Upper lobe of right lung (tissue), 1 donor: ENCODE data around the gene HCST. TPM values are rescaled to one million over a fixed set of nuclear protein-coding genes. Genes with fewer than 3 reads are reported as not detected.

Experiments
- ATAC-seq: fragments of 200-7000 bp; cut with Tn5 transposase; one replicate; pipeline ENCODE4 v1.9.1; 2020; ENCODE audit warnings: mild to moderate bottlenecking, moderate library complexity
- DNase-seq: peaks from one replicate; pipeline ENCODE4 v3.0.0-alpha.2; 2020
- H3K27ac ChIP-seq: fragments of 200-600 bp; one replicate; pipeline ENCODE4 v1.8.0; 2022
- H3K27me3 ChIP-seq: fragments of 200-600 bp; one replicate; pipeline ENCODE4 v1.8.0; 2022; ENCODE audit warnings: mild to moderate bottlenecking
- H3K36me3 ChIP-seq: fragments of 200-600 bp; one replicate; pipeline ENCODE4 v1.8.0; 2022
- H3K4me1 ChIP-seq: fragments of 200-600 bp; one replicate; pipeline ENCODE4 v1.8.0; 2022
- H3K4me3 ChIP-seq: fragments of 200-600 bp; one replicate; pipeline ENCODE4 v1.8.0; 2022; ENCODE audit warnings: mild to moderate bottlenecking
- H3K9me3 ChIP-seq: fragments of 200-600 bp; one replicate; pipeline ENCODE4 v1.8.0; 2022
- intact Hi-C: fragments of 100-400 bp; cut with DNase I; formaldehyde crosslinking; loops from one replicate; pipeline ENCODE4 v1.11.0; 2022
- long read RNA-seq: library from polyadenylated mRNA; unstranded; transcript quantifications from one replicate; pipeline ENCODE4 v2.0.0, GENCODE V29; 2021
- total RNA-seq: library from RNA; stranded (reverse); fragmentation: NEBNext Ultra II Directional; extraction: Animal tissue kit (Norgen Biotek cat#: 25700); gene quantifications from one replicate; pipeline ENCODE4 v1.2.1, GENCODE V29; 2021
- TF ChIP-seq, protein P1 (sequence below): fragments of 200-600 bp; IDR thresholded peaks from one replicate; pipeline ENCODE4 v1.8.0; 2022; ENCODE audit warnings: antibody characterized with exemption
- donor health status: DM: no; HTN: yes; CAD: no; lungs with severe emphysema.

Gene HCST
- total RNA-seq = 44.0 TPM
- long read RNA-seq, partial matches to known transcripts = 0 of 9 reads
- long read RNA-seq, other reads (novel, unspliced or antisense) = 1 of 9 reads

DNA sequence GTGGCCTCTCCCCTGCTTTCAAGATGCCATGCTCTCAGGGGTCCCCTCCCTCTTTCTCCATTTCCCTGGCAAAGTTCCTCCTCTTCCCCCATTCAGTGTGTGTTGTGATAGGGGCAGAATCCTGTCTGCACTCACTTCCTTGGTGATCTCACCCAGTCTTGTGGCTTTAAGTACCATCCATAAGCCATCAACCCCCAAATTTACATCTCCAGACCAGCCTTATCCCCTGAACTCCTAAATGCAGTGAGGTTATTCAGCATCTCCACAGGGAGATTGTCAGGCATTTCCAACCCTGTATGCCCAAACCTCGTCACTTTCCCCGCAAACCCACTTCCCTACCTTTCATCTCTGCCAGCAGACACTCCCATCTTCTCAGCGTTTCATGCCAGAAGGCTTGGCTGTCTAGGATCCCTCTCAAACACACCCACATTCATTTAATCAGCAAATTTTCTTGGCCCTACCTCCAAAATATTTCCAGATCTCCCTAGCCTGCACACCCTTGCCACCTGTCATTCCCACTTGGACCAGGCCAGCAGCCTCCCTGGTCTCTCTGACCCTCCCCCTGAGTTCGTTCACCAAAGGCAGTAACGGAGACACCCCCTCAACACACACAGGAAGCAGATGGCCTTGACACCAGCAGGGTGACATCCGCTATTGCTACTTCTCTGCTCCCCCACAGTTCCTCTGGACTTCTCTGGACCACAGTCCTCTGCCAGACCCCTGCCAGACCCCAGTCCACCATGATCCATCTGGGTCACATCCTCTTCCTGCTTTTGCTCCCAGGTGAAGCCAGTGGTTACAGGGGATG lies at the start of gene HCST:
TSS of gene HCST (plus strand) at position 676 of the 808 bp plus-strand sequence. CDS start at position 741, 65 bp downstream.
- Histone ChIP-seq H3K4me1 (peaks cover 33% of the 10 kb centered on the region), H3K27me3 (no peaks in the 10 kb centered on the region), H3K36me3 (peaks cover 5% of the 10 kb centered on the region), H3K9me3 (no peaks in the 10 kb centered on the region), H3K27ac (peak within 1 kb of the TSS; percentile 67), H3K4me3 (peak within 1 kb of the TSS; percentile 84)
- intact Hi-C loops = no loop called here
- TF ChIP-seq, protein P1, sequence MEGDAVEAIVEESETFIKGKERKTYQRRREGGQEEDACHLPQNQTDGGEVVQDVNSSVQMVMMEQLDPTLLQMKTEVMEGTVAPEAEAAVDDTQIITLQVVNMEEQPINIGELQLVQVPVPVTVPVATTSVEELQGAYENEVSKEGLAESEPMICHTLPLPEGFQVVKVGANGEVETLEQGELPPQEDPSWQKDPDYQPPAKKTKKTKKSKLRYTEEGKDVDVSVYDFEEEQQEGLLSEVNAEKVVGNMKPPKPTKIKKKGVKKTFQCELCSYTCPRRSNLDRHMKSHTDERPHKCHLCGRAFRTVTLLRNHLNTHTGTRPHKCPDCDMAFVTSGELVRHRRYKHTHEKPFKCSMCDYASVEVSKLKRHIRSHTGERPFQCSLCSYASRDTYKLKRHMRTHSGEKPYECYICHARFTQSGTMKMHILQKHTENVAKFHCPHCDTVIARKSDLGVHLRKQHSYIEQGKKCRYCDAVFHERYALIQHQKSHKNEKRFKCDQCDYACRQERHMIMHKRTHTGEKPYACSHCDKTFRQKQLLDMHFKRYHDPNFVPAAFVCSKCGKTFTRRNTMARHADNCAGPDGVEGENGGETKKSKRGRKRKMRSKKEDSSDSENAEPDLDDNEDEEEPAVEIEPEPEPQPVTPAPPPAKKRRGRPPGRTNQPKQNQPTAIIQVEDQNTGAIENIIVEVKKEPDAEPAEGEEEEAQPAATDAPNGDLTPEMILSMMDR = no peak
- no peak for DNase-seq
- no peak for ATAC-seq

DNA sequence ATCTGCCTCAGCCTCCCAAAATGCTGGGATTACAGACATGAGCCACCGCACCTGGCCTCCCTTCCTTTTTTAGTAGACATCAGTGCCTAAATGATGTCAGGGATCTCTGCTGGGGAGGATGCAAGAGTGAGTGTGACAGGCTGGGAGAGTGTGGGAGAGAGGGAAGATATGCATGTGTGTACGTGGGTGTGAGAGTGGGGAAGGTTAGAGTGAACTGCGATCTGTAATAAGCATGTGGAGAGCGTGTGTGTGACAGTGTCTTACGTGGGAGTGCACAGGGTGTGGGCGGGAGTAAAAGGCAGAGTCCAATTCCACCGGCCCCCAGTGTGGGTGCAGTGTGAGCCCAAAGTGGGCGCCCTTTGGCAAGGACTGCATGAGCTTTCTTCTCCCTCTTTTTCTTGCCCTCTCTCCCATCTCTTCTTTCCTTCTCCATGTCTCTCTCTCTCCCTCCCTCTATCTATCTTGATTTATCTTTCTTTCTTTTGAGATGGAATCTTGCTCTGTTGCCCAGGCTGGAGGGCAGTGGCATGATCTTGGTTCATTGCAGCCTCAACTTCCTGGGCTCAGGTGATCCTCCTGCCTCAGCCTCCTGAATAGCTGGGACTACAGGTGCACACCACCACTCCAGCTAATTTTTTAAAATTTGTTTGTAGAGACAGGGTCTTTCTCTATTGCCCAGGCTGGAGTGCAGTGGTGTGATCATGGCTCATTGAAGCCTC lies 49.1 kb upstream of the HCST start:
- Histone ChIP-seq H3K4me3 (no peak overlapping the region), H3K9me3 (no peaks in the 10 kb centered on the region), H3K36me3 (no peaks in the 10 kb centered on the region), H3K4me1 (peaks cover 11% of the 10 kb centered on the region), H3K27ac (no peak overlapping the region), H3K27me3 (peaks cover 88% of the 10 kb centered on the region)
- intact Hi-C loops = no loop called here
- no peak for ATAC-seq
- no peak for DNase-seq
- TF ChIP-seq, protein P1 = no peak

DNA sequence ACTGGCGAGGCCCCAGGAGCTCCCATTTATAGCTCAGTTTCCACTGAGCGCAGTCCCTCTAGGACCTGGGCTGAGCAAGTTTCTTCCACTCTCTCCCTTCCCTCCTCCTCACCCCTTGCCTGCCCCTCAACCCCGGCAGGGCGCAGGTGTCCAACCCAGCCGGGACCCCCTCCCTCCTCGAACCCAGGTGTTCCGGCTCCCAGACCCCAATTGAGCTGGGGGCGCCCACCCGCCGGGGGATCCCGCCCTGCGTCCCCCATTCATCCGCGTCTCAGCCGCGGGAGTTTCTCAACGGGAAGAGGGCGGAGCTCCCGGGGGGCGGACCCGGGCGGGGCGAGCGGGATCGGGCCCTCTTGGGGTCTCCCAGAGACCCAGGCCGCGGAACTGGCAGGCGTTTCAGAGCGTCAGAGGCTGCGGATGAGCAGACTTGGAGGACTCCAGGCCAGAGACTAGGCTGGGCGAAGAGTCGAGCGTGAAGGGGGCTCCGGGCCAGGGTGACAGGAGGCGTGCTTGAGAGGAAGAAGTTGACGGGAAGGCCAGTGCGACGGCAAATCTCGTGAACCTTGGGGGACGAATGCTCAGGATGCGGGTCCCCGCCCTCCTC lies 45.7 kb upstream of the HCST start, which contains the start of gene KIRREL2:
TSS of gene KIRREL2 (plus strand) at position 366 of the 604 bp plus-strand sequence. CDS start at position 575, 209 bp downstream.
- no peaks in the 10 kb centered on the region for H3K9me3 ChIP-seq
- H3K4me3 ChIP-seq = peak within 1 kb of the TSS; percentile 54
- ATAC-seq (peak; percentile 13), DNase-seq (no peak)
- TF ChIP-seq, protein P1 = no peak
- intact Hi-C loops = no loop called here
- H3K27me3 ChIP-seq = peaks cover 89% of the 10 kb centered on the region
- H3K27ac ChIP-seq = no peak within 1 kb of the TSS
- peaks cover 11% of the 10 kb centered on the region for H3K4me1 ChIP-seq
- no peaks in the 10 kb centered on the region for H3K36me3 ChIP-seq

DNA sequence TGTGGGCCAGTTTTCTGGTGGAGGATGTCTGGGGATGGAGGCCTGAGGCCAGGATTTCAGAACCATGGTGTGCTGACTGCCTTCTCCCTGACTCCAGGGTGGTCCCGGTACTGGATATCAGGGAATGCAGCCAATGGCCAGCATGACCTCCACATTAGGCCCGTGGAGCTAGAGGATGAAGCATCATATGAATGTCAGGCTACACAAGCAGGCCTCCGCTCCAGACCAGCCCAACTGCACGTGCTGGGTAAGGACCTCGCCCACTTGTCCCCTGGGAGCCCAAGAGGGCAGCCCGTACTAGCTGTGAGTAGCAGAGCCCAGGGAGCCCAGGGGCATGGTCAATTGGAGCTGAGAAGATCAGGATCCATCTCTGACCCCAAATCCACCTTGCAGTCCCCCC lies 44.0 kb upstream of the HCST start:
- ATAC-seq (no peak), DNase-seq (no peak)
- H3K27ac ChIP-seq = no peak overlapping the region
- peaks cover 11% of the 10 kb centered on the region for H3K4me1 ChIP-seq
- no peaks in the 10 kb centered on the region for H3K36me3 ChIP-seq
- H3K27me3 ChIP-seq = peaks cover 85% of the 10 kb centered on the region
- H3K9me3 ChIP-seq = no peaks in the 10 kb centered on the region
- TF ChIP-seq, protein P1 = no peak
- H3K4me3 ChIP-seq = no peak overlapping the region
- intact Hi-C loops = no loop called here

- Histone ChIP-seq H3K4me3 (no peak overlapping the region), H3K27ac (no peak overlapping the region), H3K27me3 (peaks cover 74% of the 10 kb centered on the region), H3K9me3 (no peaks in the 10 kb centered on the region), H3K36me3 (no peaks in the 10 kb centered on the region), H3K4me1 (peaks cover 11% of the 10 kb centered on the region)
- no peak for ATAC-seq
- DNase-seq = no peak
- TF ChIP-seq, protein P1 = no peak
- intact Hi-C loops = no loop called here
Observed at GRCh38 chr19:35859414-35859813, 42.9 kb upstream of the HCST start.
